GM23338 (cell line): ENCODE measurements around the gene FGF8. TPM values are rescaled to one million over a fixed set of nuclear protein-coding genes. Genes with fewer than 3 reads are reported as not detected.

Source experiments
- ATAC-seq: fragments of 200-7000 bp; cut with Tn5 transposase; 3 replicates; pipeline ENCODE4 v1.9.1; 2020
- DNase-seq: peaks from one replicate; pipeline ENCODE4 v3.0.0-alpha.2; 2015; ENCODE audit warnings: low spot score
- H2AFZ ChIP-seq: fragments of 200-600 bp; sonication (generic); 2 replicates; pipeline ENCODE4 v1.8.0; 2016; ENCODE audit warnings: antibody characterized with exemption, mild to moderate bottlenecking, moderate library complexity
- H3F3A ChIP-seq: fragments of 200-600 bp; sonication (generic); replicated peaks from 2 replicates; pipeline ENCODE4 v1.8.0; 2017; ENCODE audit warnings: antibody characterized with exemption, mixed run types, low read depth
- H3K27ac ChIP-seq: fragments of 200-600 bp; sonication (generic); 2 replicates; pipeline ENCODE4 v1.6.1; 2016; ENCODE audit warnings: low read depth
- H3K27me3 ChIP-seq: fragments of 200-600 bp; sonication (generic); 2 replicates; pipeline ENCODE4 v1.8.0; 2016; ENCODE audit warnings: mild to moderate bottlenecking, mixed run types, moderate library complexity; ENCODE audit not compliant: insufficient read depth
- H3K36me3 ChIP-seq: fragments of 200-600 bp; sonication (generic); 2 replicates; pipeline ENCODE4 v1.8.0; 2016; ENCODE audit warnings: mild to moderate bottlenecking; ENCODE audit not compliant: insufficient read depth
- H3K4me1 ChIP-seq: fragments of 200-600 bp; sonication (generic); 2 replicates; pipeline ENCODE4 v1.8.0; 2016; ENCODE audit warnings: mild to moderate bottlenecking, moderate library complexity; ENCODE audit not compliant: insufficient read depth
- H3K4me2 ChIP-seq: fragments of 200-600 bp; sonication (generic); 2 replicates; pipeline ENCODE4 v1.7.1; 2017; ENCODE audit warnings: mixed run types
- H3K4me3 ChIP-seq: fragments of 200-600 bp; sonication (generic); 2 replicates; pipeline ENCODE4 v1.6.1; 2016; ENCODE audit warnings: mixed run types
- H3K79me2 ChIP-seq: fragments of 200-600 bp; sonication (generic); replicated peaks from 2 replicates; pipeline ENCODE4 v1.8.0; 2017; ENCODE audit warnings: mild to moderate bottlenecking; ENCODE audit not compliant: insufficient read depth
- H3K9me2 ChIP-seq: fragments of 200-600 bp; sonication (generic); 2 replicates; pipeline ENCODE4 v1.8.0; 2017; ENCODE audit not compliant: insufficient read depth
- H4K20me1 ChIP-seq: fragments of 200-600 bp; sonication (generic); replicated peaks from 2 replicates; pipeline ENCODE4 v1.8.0; 2017; ENCODE audit warnings: mild to moderate bottlenecking; ENCODE audit not compliant: insufficient read depth
- H3K27ac Mint-ChIP-seq: 2 replicates; pipeline ENCODE4 v1.8.0; 2020; ENCODE audit warnings: inconsistent platforms, mild to moderate bottlenecking, moderate library complexity, mixed read lengths
- H3K27me3 Mint-ChIP-seq: 3 replicates; pipeline ENCODE4 v1.8.0; 2022; ENCODE audit warnings: low read depth, mild to moderate bottlenecking, moderate library complexity, mixed read lengths, inconsistent platforms; ENCODE audit not compliant: insufficient read depth, poor library complexity
- H3K36me3 Mint-ChIP-seq: 3 replicates; pipeline ENCODE4 v1.8.0; 2021; ENCODE audit warnings: low read depth, mild to moderate bottlenecking, inconsistent platforms, moderate library complexity, mixed read lengths
- H3K4me1 Mint-ChIP-seq: 3 replicates; pipeline ENCODE4 v1.8.0; 2020; ENCODE audit warnings: mild to moderate bottlenecking, inconsistent platforms, mixed read lengths
- H3K4me3 Mint-ChIP-seq: 3 replicates; pipeline ENCODE4 v1.8.0; 2021; ENCODE audit warnings: moderate library complexity, mild to moderate bottlenecking, inconsistent platforms, mixed read lengths
- H3K9me3 Mint-ChIP-seq: 3 replicates; pipeline ENCODE4 v1.8.0; 2020; ENCODE audit warnings: moderate library complexity, mild to moderate bottlenecking, inconsistent platforms, mixed read lengths
- CREB1 ChIP-seq: fragments of 250-450 bp; sonication (Bioruptor Pico); IDR thresholded peaks from 2 replicates; pipeline ENCODE4 v1.5.0; 2020; ENCODE audit warnings: low read depth, mild to moderate bottlenecking, moderate library complexity
- ETS1 ChIP-seq: IDR thresholded peaks from 2 replicates; pipeline ENCODE4 v1.6.1; 2016; ENCODE audit warnings: antibody characterized with exemption
- EZH2 ChIP-seq: fragments of 200-600 bp; sonication (generic); IDR thresholded peaks from one replicate; pipeline ENCODE4 v1.8.0; 2017; ENCODE audit warnings: antibody characterized with exemption, mild to moderate bottlenecking, low read depth; ENCODE audit not compliant: unreplicated experiment
- JUNB ChIP-seq: IDR thresholded peaks from one replicate; pipeline ENCODE4 v1.6.1; 2016; ENCODE audit warnings: antibody characterized with exemption; ENCODE audit not compliant: unreplicated experiment
- NANOG ChIP-seq: IDR thresholded peaks from 2 replicates; pipeline ENCODE4 v1.6.1; 2016; ENCODE audit warnings: antibody characterized with exemption, borderline replicate concordance
- POLR2AphosphoS5 ChIP-seq: IDR thresholded peaks from 2 replicates; pipeline ENCODE4 v1.6.1; 2016; ENCODE audit warnings: antibody characterized with exemption, low read depth
- REST ChIP-seq: IDR thresholded peaks from one replicate; pipeline ENCODE4 v1.6.1; 2018; ENCODE audit warnings: antibody characterized with exemption; ENCODE audit not compliant: unreplicated experiment
- STAT1 ChIP-seq: IDR thresholded peaks from one replicate; pipeline ENCODE4 v1.6.1; 2016; ENCODE audit warnings: antibody characterized with exemption; ENCODE audit not compliant: unreplicated experiment
- ZNF331 ChIP-seq: fragments of 250-450 bp; sonication (Bioruptor Pico); IDR thresholded peaks from 2 replicates; pipeline ENCODE4 v1.5.0; 2020; ENCODE audit warnings: low read depth, mild to moderate bottlenecking, moderate library complexity
- polyA plus RNA-seq: library from polyadenylated mRNA; unstranded; fragments of >200 nt; fragmentation: Nextera tagmentation; extraction: Ambion mirVana; gene quantifications from 2 replicates; pipeline ENCODE4 v1.2.1, GENCODE V29; 2016
- total RNA-seq: library from RNA; depleted of rRNA; stranded (reverse); fragments of >200 nt; shearing (Covaris generic); gene quantifications from 2 replicates; pipeline ENCODE4 v1.2.3, GENCODE V29; 2014

FGF8 gene
- total and polyA plus RNA-seq, 2 experiments from 2014 or later, result 1.6 to 6.2 TPM

GRCh38 chr10:101772895-101773761 is 2.8 kb downstream of the FGF8 start:
- Histone ChIP-seq H3K4me2 (peak overlapping the region; percentile 90), H4K20me1 (no peaks in the 10 kb centered on the region), H3K4me3 (peak overlapping the region; percentile 57)

GRCh38 chr10:101772017-101772894 is 3.7 kb downstream of the FGF8 start:
- no peaks in the 10 kb centered on the region for H3K9me3 Mint-ChIP-seq
- no peak overlapping the region for H3K27ac ChIP-seq
- H3K27ac Mint-ChIP-seq, result no peak overlapping the region
- peaks cover 35% of the 10 kb centered on the region for H3K4me1 ChIP-seq
- H3K36me3 Mint-ChIP-seq, result peaks cover 1% of the 10 kb centered on the region; the same call in 2 of the 3 replicates
- no peaks in the 10 kb centered on the region for H4K20me1 ChIP-seq
- H3K4me3 ChIP-seq, result no peak overlapping the region
- peaks cover 65% of the 10 kb centered on the region for H3K27me3 Mint-ChIP-seq
- DNase-seq, result no peak
- peaks cover 55% of the 10 kb centered on the region for H3K27me3 ChIP-seq
- no peak overlapping the region for H3K4me3 Mint-ChIP-seq
- H2AFZ ChIP-seq, result no peak overlapping the region
- no peak for ATAC-seq
- H3K4me1 Mint-ChIP-seq, result peaks cover 44% of the 10 kb centered on the region
- H3K9me2 ChIP-seq, result no peaks in the 10 kb centered on the region
- H3K79me2 ChIP-seq, result no peaks in the 10 kb centered on the region
- peak overlapping the region; percentile 90 for H3K4me2 ChIP-seq
- H3F3A ChIP-seq, result peaks cover 11% of the 10 kb centered on the region; the same call in 1 of the 2 replicates
- H3K36me3 ChIP-seq, result no peaks in the 10 kb centered on the region
- TF ChIP-seq STAT1, result no peak
- no peak for TF ChIP-seq REST
- no peak for TF ChIP-seq ZNF331 (CRISPR knock-in tag)
- TF ChIP-seq EZH2, result no peak
- no peak for TF ChIP-seq ETS1
- TF ChIP-seq POLR2AphosphoS5, result no peak
- no peak for TF ChIP-seq CREB1
- TF ChIP-seq NANOG, result no peak
- TF ChIP-seq JUNB, result no peak

More at GRCh38 chr10:101772895-101773761, 2.8 kb downstream of the FGF8 start:
- peaks cover 41% of the 10 kb centered on the region for H3K4me1 ChIP-seq
- no peak overlapping the region for H2AFZ ChIP-seq
- Mint-ChIP-seq H3K36me3 (peaks cover 6% of the 10 kb centered on the region), H3K4me3 (peak overlapping the region; percentile 64), H3K27ac (no peak overlapping the region), H3K4me1 (peaks cover 53% of the 10 kb centered on the region), H3K9me3 (no peaks in the 10 kb centered on the region), H3K27me3 (peaks cover 73% of the 10 kb centered on the region)
- DNase-seq (peak; percentile 43), ATAC-seq (peak; percentile 6; the same call in 2 of the 3 replicates)
- H3F3A ChIP-seq, result peaks cover 11% of the 10 kb centered on the region
- no peak overlapping the region for H3K27ac ChIP-seq
- H3K27me3 ChIP-seq, result peaks cover 64% of the 10 kb centered on the region
- no peaks in the 10 kb centered on the region for H3K79me2 ChIP-seq
- no peaks in the 10 kb centered on the region for H3K36me3 ChIP-seq
- TF ChIP-seq EZH2 (peak; percentile 43), ETS1 (no peak)
- H3K9me2 ChIP-seq, result no peaks in the 10 kb centered on the region
